Activated T-cell treated with anti-CD3 and anti-CD28 coated beads for 48 hours (primary cell): ENCODE measurements around the gene GTF2IRD1.
"Not testable (repeated sequence)": the region's sequence is repeated elsewhere in the genome, so short reads cannot be mapped to it uniquely, and the experiment has no call there.

Experiments
- DNase-seq: peaks from one replicate; pipeline ENCODE4 v3.0.0-alpha.2; 2020; ENCODE audit warnings: low read depth

Gene GTF2IRD1

GRCh38 chr7:74604326-74605020, 150.8 kb downstream of the GTF2IRD1 start:
- no peak for DNase-seq

GRCh38 chr7:74606101-74606908, 152.6 kb downstream of the GTF2IRD1 start:
- DNase-seq: peak; percentile 46

GRCh38 chr7:74606909-74607510, 153.3 kb downstream of the GTF2IRD1 start:
- DNase-seq: no peak

- no peak for DNase-seq
Observed at GRCh38 chr7:74612015-74612829, 158.5 kb downstream of the GTF2IRD1 start.

GRCh38 chr7:74615933-74616780, 162.5 kb downstream of the GTF2IRD1 start:
- no peak for DNase-seq

GRCh38 chr7:74617180-74617744, 163.6 kb downstream of the GTF2IRD1 start:
- no peak for DNase-seq

- no peak for DNase-seq
Observed at GRCh38 chr7:74619235-74619860, 165.6 kb downstream of the GTF2IRD1 start.

- DNase-seq: no peak
Observed at GRCh38 chr7:74622228-74622749, 168.6 kb downstream of the GTF2IRD1 start.

GRCh38 chr7:74623135-74623534, 169.4 kb downstream of the GTF2IRD1 start:
- DNase-seq: no peak

- no peak for DNase-seq
Observed at GRCh38 chr7:74625446-74625845, 171.7 kb downstream of the GTF2IRD1 start.

- no peak for DNase-seq
Observed at GRCh38 chr7:74627661-74628411, 174.1 kb downstream of the GTF2IRD1 start.

- DNase-seq: no peak
Observed at GRCh38 chr7:74632505-74632904, 178.8 kb downstream of the GTF2IRD1 start.

- DNase-seq: no peak
Observed at GRCh38 chr7:74633451-74633921, 179.8 kb downstream of the GTF2IRD1 start.

GRCh38 chr7:74637745-74638144, 184.0 kb downstream of the GTF2IRD1 start:
- no peak for DNase-seq

- DNase-seq: peak; percentile 79
Observed at GRCh38 chr7:74650055-74650454, 196.3 kb downstream of the GTF2IRD1 start.

- DNase-seq: peak; percentile 21
Observed at GRCh38 chr7:74650493-74651132, 196.9 kb downstream of the GTF2IRD1 start.

GRCh38 chr7:74651133-74651504, 197.4 kb downstream of the GTF2IRD1 start:
- not testable (repeated sequence) for DNase-seq
